HG03060 (cell line): ENCODE results near the gene RALGPS1.

ENCODE experiments used
- ATAC-seq: cut with Tn5 transposase; IDR thresholded peaks from one replicate; pipeline ENCODE4 v1.9.1; 2021; ENCODE audit warnings: low read depth, moderate number of reproducible peaks; ENCODE audit not compliant: unreplicated experiment

Gene RALGPS1

GRCh38 chr9:127112735-127113161, 198.2 kb downstream of the RALGPS1 start:
- ATAC-seq, result no peak

GRCh38 chr9:127113191-127113972, 198.8 kb downstream of the RALGPS1 start:
- ATAC-seq, result no peak

- no peak for ATAC-seq
Observed at GRCh38 chr9:127114606-127115005, 200.0 kb downstream of the RALGPS1 start.

- no peak for ATAC-seq
Observed at GRCh38 chr9:127116088-127116726, 201.6 kb downstream of the RALGPS1 start.

DNA sequence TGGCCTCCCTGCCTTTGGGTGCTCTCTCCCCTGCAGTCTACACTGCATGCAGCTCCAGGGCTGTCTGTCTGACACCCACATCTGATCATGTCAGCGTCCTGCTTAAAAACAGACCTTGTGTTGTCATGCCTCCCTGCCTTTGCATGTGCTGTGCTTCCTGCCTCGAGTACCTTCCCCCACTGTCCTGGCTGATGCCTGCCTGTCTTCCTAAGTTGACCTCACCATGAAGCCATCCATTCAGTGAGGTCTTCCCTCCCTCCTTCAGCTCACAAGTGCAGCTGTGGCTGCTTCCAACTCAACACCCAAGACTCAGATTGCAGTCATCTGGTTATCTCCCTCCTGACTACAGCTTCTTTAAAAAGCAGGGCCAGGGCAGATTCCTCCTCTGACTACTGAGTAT, 202.4 kb downstream of the RALGPS1 start:
- ATAC-seq, result no peak

DNA sequence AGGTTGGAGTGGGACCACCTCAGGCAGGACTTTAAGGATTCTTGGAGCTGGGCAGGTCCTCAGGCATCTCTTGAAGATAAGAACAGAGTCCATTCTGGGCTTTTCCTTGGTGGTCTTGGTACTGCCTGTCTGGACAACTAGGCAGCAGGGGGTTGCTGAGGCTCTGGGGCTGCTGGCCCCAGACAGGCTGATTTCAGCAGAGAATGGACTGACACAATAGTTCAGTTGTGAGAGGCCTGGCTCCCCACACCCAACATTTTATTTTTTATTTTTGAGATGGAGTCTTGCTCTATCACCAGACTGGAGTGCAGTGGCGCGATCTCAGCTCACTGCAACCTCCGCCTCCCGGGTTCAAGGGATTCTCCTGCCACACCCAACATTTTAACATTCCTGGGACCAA, 203.2 kb downstream of the RALGPS1 start:
- ATAC-seq, result no peak

DNA sequence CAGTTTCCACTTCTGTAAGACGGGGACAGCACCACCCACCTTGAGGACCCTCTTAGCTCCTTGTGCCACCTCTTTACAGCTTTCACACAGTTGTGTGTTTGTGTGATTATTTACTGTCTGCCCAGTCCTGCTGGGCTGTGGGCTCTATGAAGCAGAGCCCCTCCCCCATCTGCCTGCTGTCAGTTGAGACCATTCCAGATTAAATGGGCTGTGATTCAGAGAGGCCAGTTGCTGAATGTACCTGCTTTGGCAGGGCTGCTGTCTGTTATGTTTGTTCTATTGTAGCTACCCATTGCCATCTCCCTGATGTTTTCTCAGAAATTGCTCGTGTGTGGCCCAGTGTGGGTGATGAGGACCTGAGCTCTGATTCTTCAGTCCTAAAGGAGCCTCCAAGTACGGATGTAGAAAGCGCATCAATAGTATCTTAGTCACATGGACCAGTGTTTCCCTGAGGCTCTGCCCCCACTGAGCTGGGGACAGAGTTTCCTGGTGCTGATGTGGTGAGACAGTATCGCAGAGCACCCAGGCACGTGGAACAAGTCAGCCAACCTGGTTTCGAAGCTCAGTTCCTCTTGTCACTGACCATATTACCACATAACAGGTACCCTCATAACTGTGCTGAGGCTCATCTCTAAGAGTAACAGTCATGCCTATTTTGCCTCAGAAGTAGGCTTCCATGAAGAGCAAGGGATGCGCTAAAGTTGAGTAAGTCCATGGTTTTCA, 204.2 kb downstream of the RALGPS1 start:
- ATAC-seq, result no peak

GRCh38 chr9:127119320-127119709, 204.7 kb downstream of the RALGPS1 start:
- ATAC-seq, result no peak

- no peak for ATAC-seq
Observed at GRCh38 chr9:127121628-127122175, 207.1 kb downstream of the RALGPS1 start.

- ATAC-seq, result no peak
Observed at GRCh38 chr9:127122176-127123063, 207.8 kb downstream of the RALGPS1 start, which contains the start of gene ANGPTL2. Gene ANGPTL2 (minus strand): TSS chr9:127122635. CDS start chr9:127108731, 13,904 bp downstream.

DNA sequence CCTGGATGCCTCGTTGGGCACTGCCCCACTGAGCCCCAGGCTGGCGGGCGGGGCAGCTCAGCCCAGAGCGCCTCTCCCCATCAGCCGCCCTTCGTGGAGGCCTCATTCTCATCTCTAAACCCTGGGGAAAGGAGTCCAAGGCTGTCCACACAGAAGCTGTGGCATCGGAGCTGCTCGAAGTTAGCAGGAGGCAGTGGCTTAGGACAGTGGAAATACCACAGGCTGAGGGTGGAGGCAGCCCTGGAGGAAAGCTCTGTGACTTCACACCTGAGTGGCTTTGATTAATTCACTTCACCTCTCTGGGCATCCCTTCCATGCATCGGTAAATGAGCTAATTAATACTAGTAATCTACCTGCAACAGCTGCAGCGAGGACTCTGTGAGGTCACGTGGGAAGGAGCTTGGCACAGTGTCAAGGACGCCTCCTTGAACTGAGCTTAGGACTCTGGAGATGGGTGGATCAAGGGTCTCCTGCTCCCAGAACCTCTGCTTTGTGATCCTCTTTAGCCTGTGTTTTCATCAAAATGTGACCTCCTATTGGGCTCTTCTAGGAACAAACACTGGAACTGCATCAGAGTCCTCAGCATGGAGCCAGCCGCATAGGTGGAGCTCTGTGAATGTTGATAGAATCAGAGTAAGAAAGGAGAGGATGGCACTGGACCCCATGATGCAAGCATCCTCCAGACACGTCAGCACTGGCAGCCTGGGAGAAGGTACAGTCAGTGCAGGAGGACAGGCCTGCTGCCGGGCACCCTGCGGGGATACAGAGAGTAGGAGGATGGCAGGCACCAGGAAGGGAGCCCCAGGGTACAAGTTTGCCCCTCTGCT, 208.7 kb downstream of the RALGPS1 start:
- ATAC-seq, result no peak

GRCh38 chr9:127124111-127124531, 209.5 kb downstream of the RALGPS1 start:
- ATAC-seq, result no peak

GRCh38 chr9:127124792-127125191, 210.2 kb downstream of the RALGPS1 start:
- no peak for ATAC-seq

GRCh38 chr9:127126971-127127370, 212.4 kb downstream of the RALGPS1 start:
- ATAC-seq, result no peak

DNA sequence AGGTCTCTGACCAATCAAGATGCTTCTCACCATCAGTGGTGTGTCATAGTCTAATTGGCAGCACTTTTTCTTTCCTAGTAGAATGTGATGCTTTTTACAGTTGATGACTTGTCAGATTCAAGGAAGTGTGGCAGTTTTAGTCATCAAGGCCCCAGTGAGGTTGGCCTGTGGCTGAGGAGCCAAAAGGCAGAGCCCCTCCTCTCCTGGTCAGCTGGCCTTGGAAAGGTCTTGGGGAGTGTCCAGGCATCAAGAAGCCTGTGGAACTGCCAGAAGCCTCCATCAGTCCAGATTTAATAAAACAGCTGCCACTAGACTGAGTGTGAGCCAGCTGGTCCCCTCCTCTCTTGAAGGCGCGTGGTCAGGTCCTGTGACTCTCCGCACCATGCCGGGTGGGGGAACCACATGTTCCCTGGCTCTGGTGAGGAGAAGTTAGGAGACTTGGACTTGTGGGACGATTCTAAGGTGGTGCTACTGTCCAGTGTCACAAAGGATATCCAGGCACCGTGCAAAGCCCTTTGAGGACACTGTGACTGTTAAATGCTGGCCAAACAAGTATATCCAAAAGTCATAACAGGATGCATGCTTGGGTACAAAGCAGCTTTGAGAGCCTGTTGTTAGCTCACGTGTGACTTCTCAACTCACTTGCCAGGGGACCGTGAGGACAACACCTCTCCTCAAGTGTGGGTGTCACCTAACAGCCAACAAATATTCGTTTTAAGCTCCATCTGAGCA, 213.9 kb downstream of the RALGPS1 start:
- ATAC-seq, result no peak

DNA sequence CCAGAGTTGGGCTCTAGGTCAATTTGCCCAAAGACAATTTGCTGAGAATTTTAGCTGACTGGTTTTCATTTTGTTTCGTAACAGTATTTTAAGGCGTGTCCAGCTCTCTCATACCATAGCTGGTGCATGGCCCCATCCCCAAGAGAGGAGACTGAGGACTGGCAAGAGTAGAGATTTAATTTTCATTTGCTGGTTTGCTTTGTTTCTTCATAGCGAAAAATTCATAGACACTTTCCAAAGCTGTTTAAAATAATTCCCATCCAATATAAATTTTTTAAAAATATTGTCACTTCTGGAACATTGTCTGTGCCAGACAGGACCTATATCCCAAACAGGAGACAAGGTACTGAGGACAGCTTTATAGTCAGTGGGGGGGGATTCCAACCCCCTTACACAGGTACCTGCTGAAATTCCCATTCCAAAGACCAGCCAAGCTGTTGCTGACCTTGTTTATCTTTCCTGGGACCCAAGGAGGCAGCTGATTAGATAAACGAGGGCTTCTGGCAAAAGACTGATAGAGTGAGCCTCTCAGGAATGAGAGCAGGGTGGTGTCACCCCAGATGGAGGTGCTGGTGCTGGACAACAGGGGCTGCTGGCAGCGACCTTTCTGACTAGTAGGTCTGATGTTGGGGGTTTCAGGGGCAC, 214.6 kb downstream of the RALGPS1 start:
- no peak for ATAC-seq

- no peak for ATAC-seq
Observed at GRCh38 chr9:127129718-127130085, 215.1 kb downstream of the RALGPS1 start.

DNA sequence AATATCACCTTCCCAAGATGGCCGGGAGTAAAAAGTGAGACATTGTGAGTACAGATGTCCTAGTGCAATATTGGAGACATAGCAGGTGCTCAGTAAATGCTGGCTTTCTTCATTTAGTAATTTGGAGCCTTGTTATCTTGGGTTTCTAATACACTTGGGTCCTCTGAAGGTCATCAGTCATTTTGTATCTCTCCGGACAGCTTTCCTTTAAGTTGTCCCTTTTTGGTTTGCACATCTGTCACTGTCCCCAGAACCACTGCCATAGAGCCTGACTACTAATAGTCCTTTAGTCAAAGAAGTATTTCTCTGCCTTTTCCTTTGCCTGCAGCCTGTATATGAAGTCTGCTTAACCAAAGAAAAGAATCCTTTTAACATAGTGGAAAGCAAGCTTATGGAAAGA, 215.7 kb downstream of the RALGPS1 start:
- no peak for ATAC-seq
